PC-9 (cell line): ENCODE measurements around the gene PPP1R3C. TPM values are rescaled to one million over a fixed set of nuclear protein-coding genes. Genes with fewer than 3 reads are reported as not detected.
A peak's percentile ranks its signal among the peaks of the same experiment; 100 is the strongest.

Experiments
- BruUV-seq: library from RNA; stranded (reverse); fragments of 400-500 nt; replicated peaks from 2 replicates; lab custom pipeline; 2021; lab: Mats Ljungman, UMichigan
- CTCF ChIA-PET: fragments of 300-600 bp; sonication (Branson Sonifier 250); formaldehyde crosslinking; loops from one replicate; lab custom pipeline; 2022; ENCODE audit warnings: antibody characterized with exemption; lab: Charles Lee
- POLR2A ChIA-PET: fragments of 300-600 bp; sonication (Branson Sonifier 250); formaldehyde crosslinking; loops from one replicate; lab custom pipeline; 2022; ENCODE audit warnings: antibody characterized with exemption; ENCODE audit not compliant: unreplicated experiment; lab: Charles Lee
- DNase-seq, 2 experiments: peaks; one replicate each; pipeline versions ENCODE4 v3.0.0 to v3.0.0-alpha.2; 2015 to 2022; ENCODE audit warnings: mixed read lengths in 1 of 2
- H2AFZ ChIP-seq: fragments of 200-600 bp; sonication (generic); 2 replicates; pipeline ENCODE4 v1.8.1; 2017; ENCODE audit warnings: antibody characterized with exemption
- H3F3A ChIP-seq: fragments of 200-600 bp; sonication (generic); 2 replicates; pipeline ENCODE4 v1.8.1; 2017; ENCODE audit warnings: antibody characterized with exemption, mild to moderate bottlenecking, low read depth; ENCODE audit not compliant: insufficient read depth
- H3K27ac ChIP-seq: fragments of 200-600 bp; sonication (generic); 2 replicates; pipeline ENCODE4 v1.6.1; 2016; ENCODE audit warnings: mixed run types
- H3K27me3 ChIP-seq: fragments of 200-600 bp; sonication (generic); 2 replicates; pipeline ENCODE4 v1.6.1; 2016; ENCODE audit warnings: low read depth, mixed run types; ENCODE audit not compliant: insufficient read depth
- H3K36me3 ChIP-seq: fragments of 200-600 bp; sonication (generic); 2 replicates; pipeline ENCODE4 v1.6.1; 2016; ENCODE audit warnings: low read depth, mixed run types
- H3K4me1 ChIP-seq: fragments of 200-600 bp; sonication (generic); replicated peaks from 2 replicates; pipeline ENCODE4 v1.6.1; 2016; ENCODE audit warnings: mixed run types; ENCODE audit not compliant: insufficient read depth
- H3K4me2 ChIP-seq: fragments of 200-600 bp; sonication (generic); 2 replicates; pipeline ENCODE4 v1.6.1; 2017; ENCODE audit warnings: mixed run types
- H3K4me3 ChIP-seq: fragments of 200-600 bp; sonication (generic); 2 replicates; pipeline ENCODE4 v1.6.1; 2016; ENCODE audit warnings: mixed run types
- H3K79me2 ChIP-seq: fragments of 200-600 bp; sonication (generic); 2 replicates; pipeline ENCODE4 v1.6.1; 2017; ENCODE audit warnings: low read depth, mixed run types
- H3K9me2 ChIP-seq: fragments of 200-600 bp; sonication (generic); 2 replicates; pipeline ENCODE4 v1.8.1; 2017; ENCODE audit warnings: mild to moderate bottlenecking; ENCODE audit not compliant: insufficient read depth
- H3K9me3 ChIP-seq: fragments of 200-600 bp; sonication (generic); 2 replicates; pipeline ENCODE4 v1.8.1; 2016; ENCODE audit warnings: low read depth; ENCODE audit not compliant: insufficient read depth
- H4K20me1 ChIP-seq: fragments of 200-600 bp; sonication (generic); 2 replicates; pipeline ENCODE4 v1.8.1; 2017; ENCODE audit not compliant: insufficient read depth
- EZH2 ChIP-seq: fragments of 200-600 bp; sonication (generic); IDR thresholded peaks from 2 replicates; pipeline ENCODE4 v1.8.0; 2017; ENCODE audit warnings: antibody characterized with exemption, low read depth
- intact Hi-C: fragments of 100-400 bp; cut with micrococcal nuclease; formaldehyde crosslinking; loops from one replicate; pipeline ENCODE4 v1.10.0; 2022; ENCODE audit not compliant: unreplicated experiment
- total RNA-seq: library from RNA; stranded (reverse); gene quantifications from 2 replicates; pipeline ENCODE4 v1.2.3, GENCODE V29; 2021
- TF ChIP-seq, protein P1 (sequence below): fragments of 200-600 bp; sonication (generic); conservative IDR thresholded peaks from 2 replicates; pipeline ENCODE4 v1.6.1; 2017; ENCODE audit warnings: mixed run types, antibody characterized with exemption, mild to moderate bottlenecking, moderate library complexity

PPP1R3C gene
- total RNA-seq, 1 experiment from 2014 or later, result 1.8 TPM

DNA sequence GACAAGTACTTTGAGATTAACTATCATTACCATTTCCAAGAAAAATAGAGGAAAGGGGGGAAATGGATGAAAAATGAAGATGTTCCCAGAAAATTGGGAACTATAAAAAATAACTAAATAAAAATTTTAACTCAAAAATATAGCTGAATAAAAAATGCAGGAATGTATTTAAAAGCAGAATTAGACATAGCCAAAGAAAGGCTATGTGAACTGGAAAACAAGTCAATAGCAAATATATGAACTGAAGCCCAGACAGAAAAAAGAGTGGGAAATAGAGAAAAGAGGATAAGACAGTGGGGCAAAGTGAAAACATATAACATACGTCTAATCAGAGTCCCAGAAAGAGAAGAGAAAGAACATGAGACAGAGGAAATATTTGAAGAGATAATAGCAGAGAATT lies 10.3 kb downstream of the PPP1R3C start:
- Histone ChIP-seq H3K9me2 (no peaks in the 10 kb centered on the region), H3K4me2 (no peak overlapping the region), H3K4me1 (peaks cover 9% of the 10 kb centered on the region), H3K27ac (no peak overlapping the region), H4K20me1 (no peaks in the 10 kb centered on the region), H3K36me3 (no peaks in the 10 kb centered on the region), H2AFZ (no peak overlapping the region), H3K79me2 (no peaks in the 10 kb centered on the region), H3K27me3 (no peaks in the 10 kb centered on the region), H3F3A (peaks cover 2% of the 10 kb centered on the region), H3K4me3 (no peak overlapping the region), H3K9me3 (no peaks in the 10 kb centered on the region)
- no peak for DNase-seq
- TF ChIP-seq EZH2, result no peak
- TF ChIP-seq, protein P1, sequence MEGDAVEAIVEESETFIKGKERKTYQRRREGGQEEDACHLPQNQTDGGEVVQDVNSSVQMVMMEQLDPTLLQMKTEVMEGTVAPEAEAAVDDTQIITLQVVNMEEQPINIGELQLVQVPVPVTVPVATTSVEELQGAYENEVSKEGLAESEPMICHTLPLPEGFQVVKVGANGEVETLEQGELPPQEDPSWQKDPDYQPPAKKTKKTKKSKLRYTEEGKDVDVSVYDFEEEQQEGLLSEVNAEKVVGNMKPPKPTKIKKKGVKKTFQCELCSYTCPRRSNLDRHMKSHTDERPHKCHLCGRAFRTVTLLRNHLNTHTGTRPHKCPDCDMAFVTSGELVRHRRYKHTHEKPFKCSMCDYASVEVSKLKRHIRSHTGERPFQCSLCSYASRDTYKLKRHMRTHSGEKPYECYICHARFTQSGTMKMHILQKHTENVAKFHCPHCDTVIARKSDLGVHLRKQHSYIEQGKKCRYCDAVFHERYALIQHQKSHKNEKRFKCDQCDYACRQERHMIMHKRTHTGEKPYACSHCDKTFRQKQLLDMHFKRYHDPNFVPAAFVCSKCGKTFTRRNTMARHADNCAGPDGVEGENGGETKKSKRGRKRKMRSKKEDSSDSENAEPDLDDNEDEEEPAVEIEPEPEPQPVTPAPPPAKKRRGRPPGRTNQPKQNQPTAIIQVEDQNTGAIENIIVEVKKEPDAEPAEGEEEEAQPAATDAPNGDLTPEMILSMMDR, result no peak
- intact Hi-C loops, result no loop called here
- CTCF ChIA-PET, result no interaction called here
- no TSS peak for BruUV-seq
- POLR2A ChIA-PET, result no interaction called here

GRCh38 chr10:91621483-91622113 lies 11.3 kb downstream of the PPP1R3C start:
- ChIA-PET CTCF (no interaction called here), POLR2A (interaction anchor here (0.6 kb wide), 2 partner anchors 741 to 1761 kb away, joined by 5 to 10 read pairs; no protein-coding TSS in a partner anchor)
- no peaks in the 10 kb centered on the region for H3K9me2 ChIP-seq
- H4K20me1 ChIP-seq, result no peaks in the 10 kb centered on the region
- H3K27ac ChIP-seq, result no peak overlapping the region
- no peaks in the 10 kb centered on the region for H3K9me3 ChIP-seq
- intact Hi-C loops, result no loop called here
- no peaks in the 10 kb centered on the region for H3K36me3 ChIP-seq
- BruUV-seq, result no TSS peak
- no peak overlapping the region for H2AFZ ChIP-seq
- no peak for TF ChIP-seq EZH2
- TF ChIP-seq, protein P1, result no peak
- no peak overlapping the region for H3K4me3 ChIP-seq
- H3F3A ChIP-seq, result peaks cover 8% of the 10 kb centered on the region
- DNase-seq, result no peak
- H3K4me1 ChIP-seq, result peaks cover 18% of the 10 kb centered on the region
- no peaks in the 10 kb centered on the region for H3K27me3 ChIP-seq
- H3K4me2 ChIP-seq, result no peak overlapping the region
- no peaks in the 10 kb centered on the region for H3K79me2 ChIP-seq

- peaks cover 27% of the 10 kb centered on the region for H3F3A ChIP-seq
- peak overlapping the region; percentile 82 for H3K27ac ChIP-seq
- no peaks in the 10 kb centered on the region for H3K36me3 ChIP-seq
- DNase-seq, result peak; percentile 30 to 82
- TF ChIP-seq, protein P1, result no peak
- no peak for TF ChIP-seq EZH2
- H2AFZ ChIP-seq, result peak overlapping the region; percentile 74
- H3K9me3 ChIP-seq, result no peaks in the 10 kb centered on the region
- ChIA-PET CTCF (interaction anchor here (0.5 to 0.6 kb wide), 2 partner anchors 17 to 26 kb away, joined by 3 to 4 read pairs; no protein-coding TSS in a partner anchor), POLR2A (interaction anchor here (0.6 kb wide), 3 partner anchors 13 to 829 kb away, joined by 3 to 6 read pairs (median 3); no protein-coding TSS in a partner anchor)
- no peaks in the 10 kb centered on the region for H3K9me2 ChIP-seq
- H3K79me2 ChIP-seq, result no peaks in the 10 kb centered on the region
- H3K4me3 ChIP-seq, result peak overlapping the region; percentile 47
- peaks cover 43% of the 10 kb centered on the region for H3K4me1 ChIP-seq
- intact Hi-C loops, result loop anchor here (10.0 kb wide), 1 partner anchor 682 kb away; no protein-coding TSS in a partner anchor
- BruUV-seq, result no TSS peak
- H3K27me3 ChIP-seq, result no peaks in the 10 kb centered on the region
- peak overlapping the region; percentile 85 for H3K4me2 ChIP-seq
- no peaks in the 10 kb centered on the region for H4K20me1 ChIP-seq
Observed at GRCh38 chr10:91617072-91617609, 15.7 kb downstream of the PPP1R3C start.
